Testis (tissue), 2 donors: ENCODE data around the gene NOL4L.

Source experiments
- CTCF ChIP-seq, 3 experiments: fragments of 450-650 bp in 2 of 3; fragments of 200-600 bp in 1 of 3; sonication (generic) in 1 of 3; IDR thresholded peaks; one replicate each; pipeline ENCODE4 v1.5.1; 2016 to 2019; ENCODE audit warnings: antibody characterized with exemption in 3 of 3, mild to moderate bottlenecking in 2 of 3, moderate library complexity in 1 of 3
- POLR2A ChIP-seq: fragments of 450-650 bp; IDR thresholded peaks from one replicate; pipeline ENCODE4 v1.6.1; 2017; ENCODE audit warnings: antibody characterized with exemption, mild to moderate bottlenecking, moderate library complexity

- TF ChIP-seq CTCF (IDR thresholded peaks at IDR 0.05) (no peak), POLR2A (no peak)
Observed at GRCh38 chr20:32453467-32454163, 131.5 kb downstream of the NOL4L start.
